HUES64 (cell line): Measurements from ENCODE around the gene OPCML.

Source experiments
- H3K27ac ChIP-seq: 2 replicates; pipeline ENCODE4 v1.7.0; 2013; ENCODE audit warnings: low read depth, low read length, inconsistent platforms
- H3K27me3 ChIP-seq: 2 replicates; pipeline ENCODE4 v1.6.1; 2013; ENCODE audit warnings: mild to moderate bottlenecking, low read length; ENCODE audit not compliant: insufficient read depth
- H3K36me3 ChIP-seq: 2 replicates; pipeline ENCODE4 v1.6.1; 2013; ENCODE audit warnings: mild to moderate bottlenecking, low read length; ENCODE audit not compliant: insufficient read depth
- H3K4me1 ChIP-seq: 2 replicates; pipeline ENCODE4 v1.6.1; 2013; ENCODE audit warnings: mild to moderate bottlenecking, low read length, moderate library complexity; ENCODE audit not compliant: insufficient read depth
- H3K4me3 ChIP-seq: 2 replicates; pipeline ENCODE4 v1.5.1; 2013; ENCODE audit warnings: mild to moderate bottlenecking, low read length, moderate library complexity
- H3K9ac ChIP-seq: 2 replicates; pipeline ENCODE4 v1.6.1; 2013; ENCODE audit warnings: mild to moderate bottlenecking, low read depth, low read length
- H3K9me3 ChIP-seq: 2 replicates; pipeline ENCODE4 v1.6.1; 2013; ENCODE audit warnings: low read depth, low read length; ENCODE audit not compliant: insufficient read depth
- WGBS: fragments of 150-250, 120-280 bp; methylation state at CpG from one replicate; pipeline ENCODE4 v1.1.7; 2013; ENCODE audit warnings: missing lambda C conversion rate; 5-methylcytosine and 5-hydroxymethylcytosine counted together

Gene OPCML

GRCh38 chr11:132981131-132981956 lies 551.0 kb downstream of the OPCML start:
- no peaks in the 10 kb centered on the region for H3K27me3 ChIP-seq
- H3K27ac ChIP-seq = no peak overlapping the region
- H3K9ac ChIP-seq = no peak overlapping the region
- no peaks in the 10 kb centered on the region for H3K9me3 ChIP-seq
- H3K36me3 ChIP-seq = no peaks in the 10 kb centered on the region
- WGBS = 92% methylated on average over 17 of the region's 17 CpGs
- peaks cover 16% of the 10 kb centered on the region for H3K4me1 ChIP-seq
- H3K4me3 ChIP-seq = no peak overlapping the region

DNA sequence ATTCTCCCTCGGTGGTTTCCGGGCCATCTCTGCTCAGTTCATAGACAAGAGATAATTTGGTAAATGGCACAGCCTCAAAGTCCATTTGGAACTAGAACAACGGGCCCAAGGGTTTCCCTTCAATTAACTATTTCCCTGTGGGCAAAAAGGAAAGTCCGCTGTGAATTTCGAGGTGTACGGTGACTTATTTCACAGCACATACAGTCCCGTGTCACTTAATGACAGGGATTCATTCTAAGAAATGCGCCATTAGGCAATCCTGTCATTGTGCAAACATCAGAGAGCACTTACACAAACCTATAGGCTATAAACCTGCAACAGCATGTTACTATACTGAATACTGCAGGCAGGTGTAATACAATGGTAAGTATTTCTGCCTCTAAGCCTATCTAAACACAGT lies 551.6 kb downstream of the OPCML start:
- H3K27ac ChIP-seq = no peak overlapping the region
- no peaks in the 10 kb centered on the region for H3K36me3 ChIP-seq
- H3K9me3 ChIP-seq = no peaks in the 10 kb centered on the region
- peaks cover 16% of the 10 kb centered on the region for H3K4me1 ChIP-seq
- no peak overlapping the region for H3K4me3 ChIP-seq
- WGBS = 95% methylated on average over 8 of the region's 8 CpGs
- H3K27me3 ChIP-seq = no peaks in the 10 kb centered on the region
- no peak overlapping the region for H3K9ac ChIP-seq

DNA sequence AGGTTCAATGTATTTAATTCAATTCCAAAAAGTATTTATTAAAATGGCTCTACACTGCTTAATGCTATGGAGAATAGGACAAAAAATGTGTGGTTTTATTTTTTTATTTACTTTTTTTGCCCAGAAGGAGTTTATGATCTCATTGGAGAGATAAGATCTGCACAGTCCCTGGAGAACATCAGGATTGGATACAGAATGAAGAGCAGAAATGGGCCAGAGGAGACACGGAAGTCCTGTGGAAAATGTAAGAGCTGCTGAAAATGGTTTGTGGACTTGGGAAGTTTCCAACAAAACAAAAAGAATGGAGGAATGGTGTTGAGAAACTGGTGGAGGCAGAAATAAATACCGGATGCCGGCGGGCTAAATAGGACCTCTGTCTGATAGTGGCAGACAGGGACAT lies 554.6 kb downstream of the OPCML start:
- Histone ChIP-seq H3K4me3 (no peak overlapping the region), H3K4me1 (peaks cover 7% of the 10 kb centered on the region), H3K9me3 (no peaks in the 10 kb centered on the region), H3K36me3 (no peaks in the 10 kb centered on the region), H3K9ac (no peak overlapping the region), H3K27me3 (no peaks in the 10 kb centered on the region), H3K27ac (no peak overlapping the region)
- WGBS = 96% methylated on average over 4 of the region's 4 CpGs

DNA sequence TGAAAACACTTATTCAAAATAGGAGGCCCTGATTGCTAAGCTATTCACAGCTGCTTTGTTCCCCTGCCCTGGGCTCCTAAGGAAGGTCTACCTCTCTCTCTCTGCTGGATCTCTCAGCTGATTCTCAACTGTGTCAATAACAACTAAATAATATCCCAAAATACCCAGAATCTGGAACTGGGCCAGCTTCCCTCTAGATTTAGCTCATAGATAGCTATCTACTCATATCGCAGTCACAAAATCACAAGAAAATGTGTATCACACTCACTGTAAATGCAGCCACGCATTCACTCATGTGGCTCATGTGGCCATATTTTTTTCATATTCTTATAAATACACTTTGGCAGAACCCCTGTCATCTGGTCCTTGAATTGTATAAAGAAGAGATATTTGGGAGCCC lies 555.1 kb downstream of the OPCML start:
- Histone ChIP-seq H3K4me1 (peaks cover 3% of the 10 kb centered on the region), H3K9ac (no peak overlapping the region), H3K36me3 (no peaks in the 10 kb centered on the region), H3K4me3 (no peak overlapping the region), H3K9me3 (no peaks in the 10 kb centered on the region), H3K27ac (no peak overlapping the region), H3K27me3 (no peaks in the 10 kb centered on the region)
- WGBS = 96% methylated on average over 2 of the region's 2 CpGs

GRCh38 chr11:132976115-132976514 lies 556.2 kb downstream of the OPCML start:
- Histone ChIP-seq H3K36me3 (no peaks in the 10 kb centered on the region), H3K9me3 (no peaks in the 10 kb centered on the region), H3K9ac (no peak overlapping the region), H3K4me3 (no peak overlapping the region), H3K4me1 (peaks cover 3% of the 10 kb centered on the region; the same call in 1 of the 2 replicates), H3K27ac (no peak overlapping the region), H3K27me3 (no peaks in the 10 kb centered on the region)
- 91% methylated on average over 5 of the region's 5 CpGs for WGBS

DNA sequence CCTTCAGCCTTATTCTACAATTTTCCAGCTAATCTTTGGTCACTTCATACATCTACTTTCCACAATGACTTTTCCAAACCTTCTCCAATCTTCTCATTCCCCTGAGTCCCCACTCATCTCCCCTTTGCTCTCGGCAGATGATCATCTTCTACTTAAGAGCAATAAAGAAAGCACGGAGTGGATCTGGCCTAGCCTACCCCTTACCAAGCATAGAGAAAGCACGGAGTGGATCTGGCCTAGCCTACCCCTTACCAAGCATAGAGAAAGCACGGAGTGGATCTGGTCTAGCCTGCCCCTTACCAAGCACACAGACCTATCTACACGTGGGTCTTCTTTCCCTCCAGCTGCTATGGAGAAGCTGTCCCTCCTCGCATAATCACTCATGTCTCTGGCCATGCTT lies 558.6 kb downstream of the OPCML start:
- WGBS = 75% methylated on average over 6 of the region's 6 CpGs
- H3K36me3 ChIP-seq = no peaks in the 10 kb centered on the region
- no peaks in the 10 kb centered on the region for H3K9me3 ChIP-seq

GRCh38 chr11:132972565-132972964 lies 559.7 kb downstream of the OPCML start:
- Histone ChIP-seq H3K9ac (no peak overlapping the region), H3K27me3 (no peaks in the 10 kb centered on the region), H3K36me3 (no peaks in the 10 kb centered on the region), H3K27ac (no peak overlapping the region), H3K4me1 (peaks cover 3% of the 10 kb centered on the region; the same call in 1 of the 2 replicates), H3K9me3 (no peaks in the 10 kb centered on the region), H3K4me3 (no peak overlapping the region)
- WGBS = 93% methylated on average over 3 of the region's 3 CpGs

More for the DNA sequence above, 558.6 kb downstream of the OPCML start:
- Histone ChIP-seq H3K27me3 (no peaks in the 10 kb centered on the region), H3K9ac (no peak overlapping the region), H3K27ac (no peak overlapping the region), H3K4me3 (no peak overlapping the region), H3K4me1 (peaks cover 3% of the 10 kb centered on the region; the same call in 1 of the 2 replicates)

GRCh38 chr11:132971351-132971750 lies 561.0 kb downstream of the OPCML start:
- H3K36me3 ChIP-seq = no peaks in the 10 kb centered on the region
- no peak overlapping the region for H3K4me3 ChIP-seq
- 93% methylated on average over 4 of the region's 4 CpGs for WGBS

GRCh38 chr11:132969892-132970291 lies 562.4 kb downstream of the OPCML start:
- H3K4me1 ChIP-seq = no peaks in the 10 kb centered on the region
- no peaks in the 10 kb centered on the region for H3K27me3 ChIP-seq
- H3K4me3 ChIP-seq = no peak overlapping the region
- no peak overlapping the region for H3K9ac ChIP-seq
- H3K9me3 ChIP-seq = no peaks in the 10 kb centered on the region
- 69% methylated on average over 2 of the region's 4 CpGs for WGBS
- H3K36me3 ChIP-seq = no peaks in the 10 kb centered on the region
- no peak overlapping the region for H3K27ac ChIP-seq

More at GRCh38 chr11:132971351-132971750, 561.0 kb downstream of the OPCML start:
- H3K4me1 ChIP-seq = no peaks in the 10 kb centered on the region
- H3K27ac ChIP-seq = no peak overlapping the region
- H3K27me3 ChIP-seq = no peaks in the 10 kb centered on the region
- no peaks in the 10 kb centered on the region for H3K9me3 ChIP-seq
- H3K9ac ChIP-seq = no peak overlapping the region

DNA sequence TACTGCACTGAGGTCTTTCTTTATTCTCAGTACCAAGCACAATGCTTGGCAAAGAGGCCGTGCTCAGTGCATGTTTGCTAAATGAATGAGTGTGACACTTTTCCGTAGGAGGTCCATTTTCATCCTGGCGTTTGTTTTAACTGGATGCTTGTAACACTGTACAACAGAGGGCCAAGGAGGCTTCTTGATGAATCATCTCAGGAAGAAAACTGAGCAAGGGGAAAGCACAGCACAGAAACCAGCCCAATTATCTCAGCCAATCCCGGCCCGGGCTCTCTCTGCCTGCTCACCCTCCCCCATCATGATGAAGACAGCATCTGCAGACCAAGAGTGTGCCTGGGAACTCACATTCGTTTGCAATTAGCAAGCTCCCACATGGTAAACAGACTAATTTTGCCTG lies 570.3 kb downstream of the OPCML start:
- no peaks in the 10 kb centered on the region for H3K9me3 ChIP-seq
- H3K27ac ChIP-seq = no peak overlapping the region
- H3K9ac ChIP-seq = no peak overlapping the region
- peaks cover 10% of the 10 kb centered on the region; the same call in 1 of the 2 replicates for H3K4me1 ChIP-seq
- no peaks in the 10 kb centered on the region for H3K27me3 ChIP-seq
- no peaks in the 10 kb centered on the region for H3K36me3 ChIP-seq
- WGBS = 74% methylated on average over 6 of the region's 6 CpGs
- H3K4me3 ChIP-seq = no peak overlapping the region

DNA sequence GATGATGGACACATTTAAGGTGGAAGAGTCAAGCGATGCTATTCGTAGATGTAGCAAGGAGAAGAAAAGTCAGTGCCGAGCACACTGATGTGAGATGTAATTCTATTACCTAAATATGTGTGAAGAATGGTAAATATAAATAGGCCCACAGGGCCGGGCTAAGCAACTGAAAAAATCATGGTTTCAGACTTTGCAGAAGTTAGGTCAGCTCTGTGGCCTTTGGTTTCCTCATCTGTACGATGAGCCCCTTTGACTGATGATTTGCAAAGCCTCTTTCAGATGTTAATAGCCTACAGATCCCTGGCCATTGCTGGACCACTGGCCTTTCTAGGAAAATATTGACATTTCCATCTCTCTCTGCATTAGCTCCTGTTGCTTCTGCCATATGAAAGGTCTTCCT lies 570.8 kb downstream of the OPCML start:
- no peaks in the 10 kb centered on the region for H3K27me3 ChIP-seq
- H3K4me1 ChIP-seq = peaks cover 10% of the 10 kb centered on the region; the same call in 1 of the 2 replicates
- WGBS = 85% methylated on average over 5 of the region's 5 CpGs
- no peaks in the 10 kb centered on the region for H3K36me3 ChIP-seq
- no peak overlapping the region for H3K27ac ChIP-seq
- no peak overlapping the region for H3K9ac ChIP-seq
- no peaks in the 10 kb centered on the region for H3K9me3 ChIP-seq
- no peak overlapping the region for H3K4me3 ChIP-seq
